C4-2B (cell line): ENCODE results near the gene SMIM43.

Experiments
- ZFX ChIP-seq: fragments of 450-650 bp; IDR thresholded peaks from 2 replicates; pipeline ENCODE4 v1.6.1; 2017
- TF ChIP-seq, protein P1 (sequence below): fragments of 450-650 bp; conservative IDR thresholded peaks from 2 replicates; pipeline ENCODE4 v1.5.1; 2017; ENCODE audit warnings: mild to moderate bottlenecking

GRCh38 chr4:121792966-121793365 is 28.0 kb upstream of the SMIM43 start:
- TF ChIP-seq, protein P1, sequence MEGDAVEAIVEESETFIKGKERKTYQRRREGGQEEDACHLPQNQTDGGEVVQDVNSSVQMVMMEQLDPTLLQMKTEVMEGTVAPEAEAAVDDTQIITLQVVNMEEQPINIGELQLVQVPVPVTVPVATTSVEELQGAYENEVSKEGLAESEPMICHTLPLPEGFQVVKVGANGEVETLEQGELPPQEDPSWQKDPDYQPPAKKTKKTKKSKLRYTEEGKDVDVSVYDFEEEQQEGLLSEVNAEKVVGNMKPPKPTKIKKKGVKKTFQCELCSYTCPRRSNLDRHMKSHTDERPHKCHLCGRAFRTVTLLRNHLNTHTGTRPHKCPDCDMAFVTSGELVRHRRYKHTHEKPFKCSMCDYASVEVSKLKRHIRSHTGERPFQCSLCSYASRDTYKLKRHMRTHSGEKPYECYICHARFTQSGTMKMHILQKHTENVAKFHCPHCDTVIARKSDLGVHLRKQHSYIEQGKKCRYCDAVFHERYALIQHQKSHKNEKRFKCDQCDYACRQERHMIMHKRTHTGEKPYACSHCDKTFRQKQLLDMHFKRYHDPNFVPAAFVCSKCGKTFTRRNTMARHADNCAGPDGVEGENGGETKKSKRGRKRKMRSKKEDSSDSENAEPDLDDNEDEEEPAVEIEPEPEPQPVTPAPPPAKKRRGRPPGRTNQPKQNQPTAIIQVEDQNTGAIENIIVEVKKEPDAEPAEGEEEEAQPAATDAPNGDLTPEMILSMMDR, result no peak
- TF ChIP-seq ZFX, result no peak
